Forelimb muscle (tissue), 1 donor: Measurements from ENCODE around the gene SHISA3. TPM values are rescaled to one million over a fixed set of nuclear protein-coding genes. Genes with fewer than 3 reads are reported as not detected.

Experiments used
- DNase-seq: peaks from one replicate; pipeline ENCODE4 v3.0.0-alpha.2; 2013; ENCODE audit warnings: low read depth
- polyA plus RNA-seq: library from polyadenylated mRNA; unstranded; fragments of 120-200 nt; gene quantifications from one replicate; pipeline ENCODE4 v1.2.1, GENCODE V29; 2013; ENCODE audit not compliant: insufficient read length

The SHISA3 gene
- polyA plus RNA-seq, 1 donor, result 3.7 TPM

DNA sequence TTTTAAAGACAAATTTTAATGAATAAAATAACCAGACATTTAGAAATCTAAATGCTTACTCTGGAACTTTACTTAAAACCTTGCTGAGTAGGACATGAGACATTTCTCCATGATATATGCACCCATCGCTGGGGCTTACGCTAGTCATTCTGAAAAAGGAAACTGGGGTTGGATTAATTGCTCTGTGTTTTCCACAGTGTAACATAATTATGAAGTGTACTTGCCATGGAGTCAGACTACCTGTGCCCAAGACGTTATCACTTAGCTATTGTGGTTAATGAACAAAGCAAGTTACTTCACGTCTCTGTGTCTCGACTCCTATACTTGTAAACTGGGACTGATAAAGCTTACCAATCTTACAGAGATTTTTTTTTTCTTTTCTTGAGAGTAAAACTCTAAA lies 47.8 kb downstream of the SHISA3 start:
- no peak for DNase-seq

DNA sequence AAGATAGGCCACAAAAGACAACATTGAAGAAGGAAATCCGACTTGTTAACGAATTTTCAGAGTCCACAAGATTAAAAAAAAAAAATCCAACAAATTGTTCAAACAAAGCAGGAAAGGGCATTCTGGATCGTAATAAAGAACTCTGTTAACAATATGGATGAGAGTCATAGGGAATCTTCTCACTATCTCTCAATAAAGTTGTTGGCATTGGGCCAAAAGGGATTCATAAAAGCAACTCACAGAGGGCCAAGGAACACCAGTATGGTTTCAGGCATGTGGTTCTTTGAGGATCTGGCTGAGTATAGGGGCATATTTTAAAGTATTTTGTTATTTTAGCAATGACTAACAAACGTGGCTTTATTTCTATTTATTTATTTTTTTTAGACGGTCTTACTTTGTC lies 49.5 kb downstream of the SHISA3 start:
- no peak for DNase-seq

Other genes with a start within 250 kb of the SHISA3 start
- gene BEND4, start 244.8 kb upstream of the SHISA3 start, polyA plus RNA-seq, result 0.04 TPM